OCI-LY7 (cell line): ENCODE results near the gene KDM2A.

Experiments used
- CTCF ChIP-seq: fragments of 200-600 bp; sonication (generic); conservative IDR thresholded peaks from 2 replicates; pipeline ENCODE4 v1.5.1; 2014; ENCODE audit warnings: mild to moderate bottlenecking, antibody characterized with exemption, low read length, moderate library complexity, mixed read lengths
- EZH2phosphoT487 ChIP-seq: fragments of 200-600 bp; sonication (generic); IDR thresholded peaks from 2 replicates; pipeline ENCODE4 v1.6.1; 2018; ENCODE audit warnings: low read depth, borderline replicate concordance, mild to moderate bottlenecking, mixed run types, antibody characterized with exemption, low read length, moderate library complexity, mixed read lengths

GRCh38 chr11:67073908-67074307 is 45.2 kb upstream of the KDM2A start:
- TF ChIP-seq EZH2phosphoT487 (no peak), CTCF (no peak)
